GM19438 (cell line): ENCODE data around the gene NHLH2.

ENCODE experiments used
- ATAC-seq: cut with Tn5 transposase; IDR thresholded peaks from one replicate; pipeline ENCODE4 v1.9.1; 2021; ENCODE audit warnings: low read depth; ENCODE audit not compliant: unreplicated experiment

The NHLH2 gene

DNA sequence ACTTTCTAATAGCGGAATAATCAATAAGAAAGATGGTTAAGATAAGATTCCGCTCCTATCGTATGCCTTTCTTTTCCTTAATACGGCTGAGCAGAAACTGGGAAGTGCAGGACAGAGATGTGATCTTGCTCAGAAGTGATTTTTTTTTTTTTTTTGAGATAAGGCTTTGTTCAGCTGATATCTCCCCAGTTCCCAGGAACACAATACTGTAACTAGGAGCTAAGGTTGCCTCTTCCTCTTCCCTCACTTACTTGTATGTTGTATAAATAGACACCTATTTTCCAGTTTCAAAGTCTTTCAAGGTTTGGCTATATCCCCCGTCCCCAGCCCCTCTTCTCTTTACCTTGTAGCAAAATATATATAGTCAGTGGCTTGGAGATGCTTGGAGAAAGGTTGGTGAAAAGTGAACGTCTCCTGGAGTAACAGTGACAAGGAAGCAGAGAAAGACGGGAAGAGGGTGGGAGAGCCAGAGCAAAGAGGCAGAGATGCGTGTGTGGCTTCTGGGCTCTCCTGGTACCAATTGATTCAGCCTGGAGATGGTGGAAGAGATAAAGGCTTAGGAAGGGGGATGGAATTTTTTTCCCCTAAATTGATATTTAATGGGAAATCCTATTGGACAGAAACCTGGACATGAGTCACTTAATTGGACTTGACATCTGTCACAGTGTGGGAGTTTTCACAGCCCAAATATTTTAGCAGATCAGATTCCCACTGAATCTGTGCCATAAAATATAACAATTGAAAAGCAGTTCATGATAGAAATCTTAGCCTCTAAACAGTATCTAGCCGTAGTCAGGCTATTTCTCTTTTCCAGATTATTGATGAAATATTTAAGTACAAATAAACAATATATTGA lies at the start of gene NHLH2:
Gene NHLH2, minus strand, starts transcription at position 522 of the 856 bp plus-strand sequence. CDS start 2,754 bp downstream, outside the sequence.
- no peak for ATAC-seq

- ATAC-seq, result no peak
These were observed 49.7 kb upstream of the NHLH2 start for GRCh38 chr1:115890580-115890979.

- no peak for ATAC-seq
These were observed 48.0 kb upstream of the NHLH2 start for GRCh38 chr1:115888976-115889375.

DNA sequence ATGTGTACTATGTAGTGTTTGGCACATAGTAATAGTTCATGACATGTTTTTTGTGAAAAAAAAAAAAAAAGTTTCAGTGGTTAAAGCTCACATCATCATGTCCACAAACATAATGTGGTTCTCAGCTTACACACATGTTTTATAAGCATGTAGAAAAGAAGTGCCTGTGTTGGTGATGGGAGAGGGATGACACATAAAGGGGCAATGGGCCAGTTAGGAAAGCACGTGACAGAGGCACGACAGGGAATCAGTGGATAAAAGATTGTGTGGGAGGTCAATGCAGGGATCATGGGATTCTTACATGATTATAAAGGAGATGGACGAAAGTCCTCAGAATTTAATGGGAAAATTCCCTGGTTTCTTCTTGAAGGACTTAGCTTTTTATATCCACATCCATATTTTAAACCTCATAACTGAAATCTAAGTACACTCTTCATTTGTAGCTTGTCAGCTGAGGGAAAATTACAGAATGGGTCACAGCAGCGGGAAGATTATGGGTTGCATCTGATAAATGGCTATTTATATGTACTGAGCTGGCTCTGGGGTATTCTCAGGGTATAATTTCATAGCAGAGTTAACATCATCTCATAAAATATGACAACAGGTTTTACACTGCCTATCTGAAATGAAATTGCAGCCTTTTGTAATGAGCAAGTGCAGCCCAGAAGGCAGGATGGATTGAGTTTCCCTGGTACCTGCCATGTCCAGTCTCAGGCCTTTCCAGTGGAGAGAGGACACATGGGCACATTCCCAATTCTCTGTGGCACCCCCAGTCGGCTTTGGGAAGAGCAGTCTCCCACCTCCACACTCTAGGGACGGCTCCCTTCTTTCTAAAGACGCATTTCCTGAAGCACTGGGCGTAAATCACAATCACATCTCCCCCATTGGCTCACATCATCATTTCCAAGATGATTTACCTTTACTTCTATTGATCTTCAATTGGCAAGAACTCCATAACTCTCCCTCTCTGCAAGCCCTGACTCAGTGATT lies 42.3 kb upstream of the NHLH2 start:
- no peak for ATAC-seq

GRCh38 chr1:115880981-115881672 lies 40.2 kb upstream of the NHLH2 start:
- ATAC-seq, result no peak

DNA sequence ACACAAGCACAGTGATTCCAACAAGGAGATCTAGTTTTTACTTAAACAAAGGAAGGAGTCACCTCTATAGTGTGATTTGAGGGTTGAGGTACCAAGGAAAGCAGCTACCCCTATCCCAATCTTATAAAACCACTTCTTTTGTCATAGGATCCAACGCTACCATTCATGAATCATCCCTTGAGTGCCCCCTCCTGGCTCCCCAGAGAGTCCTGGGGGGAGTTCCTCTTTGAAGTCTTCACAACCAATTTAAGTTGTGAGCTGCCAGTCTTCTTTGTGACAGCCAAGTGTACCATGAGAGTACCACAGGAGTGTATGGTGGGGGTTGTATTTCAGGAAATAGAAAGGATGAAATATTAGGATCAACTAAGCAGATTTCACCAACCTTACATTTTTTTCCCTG lies 39.1 kb upstream of the NHLH2 start:
- ATAC-seq, result no peak

DNA sequence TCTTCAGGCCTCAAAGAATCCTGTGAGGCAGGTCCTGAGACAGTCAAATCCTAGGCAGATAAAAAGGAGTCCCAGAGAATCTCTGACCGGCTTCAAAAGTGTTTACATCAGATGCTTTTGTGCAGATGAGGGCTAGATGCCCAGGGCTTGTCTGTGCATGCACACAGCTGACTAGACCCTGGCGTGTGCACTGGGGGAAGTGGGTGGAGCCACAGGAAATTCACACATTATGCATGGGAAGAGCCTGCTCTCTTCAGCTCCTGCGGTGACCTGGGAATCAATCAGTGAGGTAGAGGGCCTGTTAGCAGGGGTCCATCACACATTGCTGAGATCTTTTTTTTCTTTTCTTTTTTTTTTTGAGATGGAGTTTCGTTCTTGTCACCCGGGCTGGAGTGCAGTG lies 36.6 kb upstream of the NHLH2 start:
- no peak for ATAC-seq

- ATAC-seq, result no peak
These were observed 34.0 kb upstream of the NHLH2 start for GRCh38 chr1:115874904-115875303.

GRCh38 chr1:115874497-115874896 lies 33.6 kb upstream of the NHLH2 start:
- no peak for ATAC-seq

- ATAC-seq, result no peak
These were observed 32.3 kb upstream of the NHLH2 start for GRCh38 chr1:115873184-115873583.

GRCh38 chr1:115869064-115869463 lies 28.1 kb upstream of the NHLH2 start:
- no peak for ATAC-seq

GRCh38 chr1:115867216-115867615 lies 26.3 kb upstream of the NHLH2 start:
- no peak for ATAC-seq

- ATAC-seq, result no peak
These were observed 24.9 kb upstream of the NHLH2 start for GRCh38 chr1:115865704-115866380.

GRCh38 chr1:115862403-115862802 lies 21.5 kb upstream of the NHLH2 start:
- no peak for ATAC-seq

DNA sequence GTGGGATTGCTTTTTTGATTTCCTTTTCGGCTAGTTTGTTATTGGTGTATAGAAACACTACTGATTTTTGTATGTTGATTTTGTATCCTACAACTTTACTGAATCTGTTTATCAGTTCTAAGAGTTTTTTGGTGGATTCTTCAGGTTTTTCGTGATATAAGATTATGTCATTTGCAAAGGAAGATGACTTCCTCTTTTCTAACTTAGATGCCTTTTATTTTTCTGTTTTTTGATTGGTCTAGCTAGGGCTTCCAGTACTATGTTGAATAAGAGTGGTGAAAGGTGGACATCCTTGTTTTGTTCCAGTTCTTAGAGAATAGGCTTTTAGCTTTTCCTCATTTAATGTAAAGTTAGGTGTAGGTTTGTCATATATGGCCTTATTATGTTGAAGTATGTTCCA lies 13.1 kb upstream of the NHLH2 start:
- no peak for ATAC-seq

DNA sequence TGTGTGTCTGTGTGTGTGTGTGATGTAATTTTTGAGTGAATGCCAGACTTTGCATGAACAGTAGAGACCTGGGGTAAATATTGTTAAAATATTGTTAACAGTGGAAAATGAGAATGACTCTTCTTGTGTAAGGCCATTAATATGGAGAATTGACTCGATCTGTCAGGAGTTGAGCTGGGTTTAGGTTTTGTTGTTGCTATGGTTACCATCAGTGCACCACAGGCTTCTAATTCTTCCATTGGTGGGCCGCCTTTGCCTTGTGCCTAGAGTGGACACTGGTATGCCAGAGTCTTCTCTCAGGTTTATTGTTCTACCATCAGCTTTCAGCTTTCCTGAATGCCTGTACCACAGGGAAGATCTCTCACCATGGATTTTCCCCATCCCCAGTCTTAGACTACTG lies 10.0 kb upstream of the NHLH2 start:
- no peak for ATAC-seq

DNA sequence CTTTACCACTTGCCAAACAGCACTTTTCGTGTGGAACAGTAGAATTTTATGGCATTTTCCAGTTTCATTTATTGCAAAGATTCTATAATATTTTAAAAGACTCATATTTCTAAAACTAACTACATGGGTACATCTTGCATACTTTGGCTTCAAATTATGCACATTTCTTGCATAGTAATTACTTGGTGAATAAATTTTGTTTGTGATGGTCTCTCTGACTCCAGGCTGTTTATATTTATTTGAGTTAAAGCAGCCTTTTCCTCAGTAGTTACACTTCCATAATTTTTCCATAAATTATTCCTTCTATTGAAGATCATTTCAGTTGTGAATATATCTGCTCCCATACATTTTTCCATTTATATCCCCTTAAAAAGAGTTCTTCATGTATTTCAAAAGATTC lies 6.9 kb upstream of the NHLH2 start:
- no peak for ATAC-seq

- ATAC-seq, result no peak
These were observed 2.0 kb upstream of the NHLH2 start for GRCh38 chr1:115842948-115843347.

DNA sequence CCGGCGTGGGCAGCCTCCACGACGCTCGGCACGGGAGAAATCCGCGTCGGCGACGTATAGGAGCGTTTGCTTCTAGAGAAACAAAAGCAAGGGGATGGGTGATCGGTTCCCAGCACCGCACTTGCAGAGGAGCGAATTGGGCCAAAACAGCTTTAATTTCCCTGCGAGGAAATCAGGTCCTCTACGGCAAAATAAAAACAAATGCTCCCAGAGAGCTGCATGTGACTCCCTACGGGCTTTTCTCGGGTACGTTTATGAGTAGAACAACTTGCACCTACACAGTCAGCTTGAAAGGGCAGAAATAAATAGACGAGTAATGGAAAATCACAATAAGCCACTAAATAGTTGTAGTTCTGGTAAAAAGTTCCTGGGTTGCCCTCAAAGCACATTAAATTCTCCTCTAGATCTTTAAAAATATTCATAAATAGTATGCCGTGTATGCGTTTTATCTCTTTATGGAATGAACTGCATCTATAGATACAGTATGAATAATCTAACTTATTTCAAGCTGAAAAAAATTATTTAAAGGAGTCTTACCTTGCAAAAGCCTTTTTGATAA lies 1.2 kb downstream of the NHLH2 start:
- ATAC-seq, result no peak
